Erythroblast (primary cell): ENCODE measurements around the gene KCNIP4.

Source experiments
- GATA1 ChIP-seq: IDR thresholded peaks from 2 replicates; pipeline ENCODE4 v1.6.1; 2011; ENCODE audit warnings: low read depth, mild to moderate bottlenecking, control low read depth, low read length, moderate library complexity
- POLR2A ChIP-seq: IDR thresholded peaks from 2 replicates; pipeline ENCODE4 v1.6.1; 2011; ENCODE audit warnings: mild to moderate bottlenecking, low read length

DNA sequence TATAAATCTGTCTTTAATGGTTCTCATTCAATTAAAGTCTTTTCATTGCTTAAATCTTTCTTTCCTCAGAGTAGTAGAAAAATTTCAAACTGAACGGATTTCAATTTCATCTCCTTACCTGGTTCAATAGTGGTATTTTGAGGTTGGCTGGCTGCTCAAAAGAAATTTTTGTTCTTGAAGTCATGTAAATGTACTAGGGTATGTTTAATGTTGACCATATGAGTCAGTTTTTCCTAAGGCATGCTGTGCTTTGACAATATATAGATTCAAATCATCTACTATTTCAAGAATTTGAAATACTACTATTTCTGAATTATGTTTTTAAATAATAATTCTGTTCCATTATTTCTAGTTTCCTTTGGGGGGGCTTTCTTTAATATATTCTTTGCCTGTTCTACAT is 1142.9 kb downstream of the KCNIP4 start:
- TF ChIP-seq POLR2A = no peak
- TF ChIP-seq GATA1 = no peak
